ENCODE measurements around the gene TEPSIN. TPM values are rescaled to one million over a fixed set of nuclear protein-coding genes. Genes with fewer than 3 reads are reported as not detected.

Gene TEPSIN
- total RNA-seq, 4 donors from 2014 or later: 19.5 to 31.6 (median 23.5) TPM

DNA sequence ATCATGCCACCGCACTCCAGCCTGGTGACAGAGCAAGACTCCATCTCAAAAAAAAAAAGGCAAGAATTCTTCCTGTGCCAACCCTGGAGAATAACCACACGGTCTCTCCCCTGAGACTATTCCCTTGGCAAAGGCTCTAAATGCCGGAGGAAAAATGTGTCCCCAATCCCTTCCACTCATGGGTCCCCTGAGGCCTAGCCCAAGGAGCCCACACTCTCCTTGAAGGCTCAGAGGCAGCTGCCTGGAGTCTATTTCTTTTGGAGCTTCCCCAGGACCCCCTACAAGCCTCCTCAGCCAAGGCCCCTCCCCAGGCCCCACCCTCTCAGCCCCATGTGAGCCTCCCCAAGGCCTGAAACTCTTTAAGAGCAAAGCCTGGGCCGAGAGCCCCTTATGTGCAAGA, 32.7 kb downstream of the TEPSIN start:
- WGBS: 86% methylated on average over 4 of the region's 4 CpGs
- TF ChIP-seq, protein P1, sequence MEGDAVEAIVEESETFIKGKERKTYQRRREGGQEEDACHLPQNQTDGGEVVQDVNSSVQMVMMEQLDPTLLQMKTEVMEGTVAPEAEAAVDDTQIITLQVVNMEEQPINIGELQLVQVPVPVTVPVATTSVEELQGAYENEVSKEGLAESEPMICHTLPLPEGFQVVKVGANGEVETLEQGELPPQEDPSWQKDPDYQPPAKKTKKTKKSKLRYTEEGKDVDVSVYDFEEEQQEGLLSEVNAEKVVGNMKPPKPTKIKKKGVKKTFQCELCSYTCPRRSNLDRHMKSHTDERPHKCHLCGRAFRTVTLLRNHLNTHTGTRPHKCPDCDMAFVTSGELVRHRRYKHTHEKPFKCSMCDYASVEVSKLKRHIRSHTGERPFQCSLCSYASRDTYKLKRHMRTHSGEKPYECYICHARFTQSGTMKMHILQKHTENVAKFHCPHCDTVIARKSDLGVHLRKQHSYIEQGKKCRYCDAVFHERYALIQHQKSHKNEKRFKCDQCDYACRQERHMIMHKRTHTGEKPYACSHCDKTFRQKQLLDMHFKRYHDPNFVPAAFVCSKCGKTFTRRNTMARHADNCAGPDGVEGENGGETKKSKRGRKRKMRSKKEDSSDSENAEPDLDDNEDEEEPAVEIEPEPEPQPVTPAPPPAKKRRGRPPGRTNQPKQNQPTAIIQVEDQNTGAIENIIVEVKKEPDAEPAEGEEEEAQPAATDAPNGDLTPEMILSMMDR (IDR thresholded peaks at IDR 0.05): no peak
- TF ChIP-seq EP300 (IDR thresholded peaks at IDR 0.05) (no peak), POLR2A (IDR thresholded peaks at IDR 0.05; ENCODE audit: low read depth) (no peak), POLR2AphosphoS5 (IDR thresholded peaks at IDR 0.05) (no peak)
- H3K36me3 ChIP-seq: peaks cover 0 to 52% (median 32%) of the 10 kb centered on the region in 4 donors

GRCh38 chr17:81204578-81204977, 34.3 kb downstream of the TEPSIN start:
- intact Hi-C loops (cut with DNase I): no loop called here
- no peak for DNase-seq (ENCODE audit: extremely low spot score)
- no peak overlapping the region for H3K27ac ChIP-seq (replicated peaks in 1 of 4)
- H3K4me3 ChIP-seq: no peak overlapping the region
- 82% methylated on average over 10 of the region's 10 CpGs for WGBS
- no peaks in the 10 kb centered on the region for H3K9me3 ChIP-seq
- TF ChIP-seq, protein P1 (IDR thresholded peaks at IDR 0.05): no peak
- TF ChIP-seq POLR2AphosphoS5 (IDR thresholded peaks at IDR 0.05): no peak
- no peak for TF ChIP-seq EP300 (IDR thresholded peaks at IDR 0.05)
- TF ChIP-seq POLR2A (IDR thresholded peaks at IDR 0.05; ENCODE audit: low read depth): no peak
- peaks cover 0 to 60% (median 35%) of the 10 kb centered on the region in 4 donors for H3K36me3 ChIP-seq
- peaks cover 0 to 9% (median 6%) of the 10 kb centered on the region in 4 donors for H3K4me1 ChIP-seq
- H3K27me3 ChIP-seq: no peaks in the 10 kb centered on the region

More for the DNA sequence above, 32.7 kb downstream of the TEPSIN start:
- intact Hi-C loops (cut with DNase I): no loop called here
- no peak for DNase-seq (ENCODE audit: extremely low spot score)
- Histone ChIP-seq H3K27ac (replicated peaks in 1 of 4) (no peak overlapping the region), H3K27me3 (no peaks in the 10 kb centered on the region), H3K4me3 (no peak overlapping the region), H3K4me1 (peaks cover 0 to 5% (median under 1%) of the 10 kb centered on the region in 4 donors), H3K9me3 (no peaks in the 10 kb centered on the region)

DNA sequence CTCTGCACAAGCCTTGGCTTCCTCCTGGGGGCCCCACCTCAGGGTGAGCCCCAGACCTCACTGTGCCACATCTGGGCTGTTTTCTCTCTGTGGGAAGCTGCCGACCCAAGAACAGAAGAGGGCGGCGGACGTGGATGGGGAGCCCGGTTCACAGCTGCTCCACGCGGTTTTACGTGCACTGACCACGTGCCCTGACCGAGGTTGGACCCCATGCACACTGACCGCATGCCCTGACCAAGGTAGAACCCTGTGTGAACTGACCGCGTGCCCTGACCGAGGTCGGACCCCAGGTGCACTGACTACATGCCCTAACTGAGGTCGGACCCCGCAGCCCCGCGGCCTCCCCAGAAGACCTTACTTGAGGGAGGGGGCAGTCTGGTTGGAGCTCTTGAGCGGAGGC, 35.7 kb downstream of the TEPSIN start:
- TF ChIP-seq POLR2A (IDR thresholded peaks at IDR 0.05; ENCODE audit: low read depth) (no peak), EP300 (IDR thresholded peaks at IDR 0.05) (no peak), POLR2AphosphoS5 (IDR thresholded peaks at IDR 0.05) (no peak)
- TF ChIP-seq, protein P1 (IDR thresholded peaks at IDR 0.05): no peak
- WGBS: 94% methylated on average over 20 of the region's 20 CpGs
- intact Hi-C loops (cut with DNase I): no loop called here

GRCh38 chr17:81202318-81202717, 36.5 kb downstream of the TEPSIN start:
- Histone ChIP-seq H3K27ac (replicated peaks in 1 of 4) (no peak overlapping the region), H3K9me3 (no peaks in the 10 kb centered on the region), H3K4me1 (peaks cover 0 to 15% (median 7%) of the 10 kb centered on the region in 4 donors), H3K27me3 (no peaks in the 10 kb centered on the region), H3K36me3 (peaks cover 0 to 71% (median 45%) of the 10 kb centered on the region in 4 donors), H3K4me3 (no peak overlapping the region)
- intact Hi-C loops (cut with DNase I): no loop called here
- no peak for DNase-seq (ENCODE audit: extremely low spot score)
- TF ChIP-seq EP300 (IDR thresholded peaks at IDR 0.05): no peak
- no peak for TF ChIP-seq POLR2AphosphoS5 (IDR thresholded peaks at IDR 0.05)
- TF ChIP-seq POLR2A (IDR thresholded peaks at IDR 0.05; ENCODE audit: low read depth): no peak
- TF ChIP-seq, protein P1 (IDR thresholded peaks at IDR 0.05): no peak
- WGBS: 96% methylated on average over 4 of the region's 10 CpGs

More for the DNA sequence above, 35.7 kb downstream of the TEPSIN start:
- DNase-seq (ENCODE audit: extremely low spot score): no peak
- Histone ChIP-seq H3K9me3 (no peaks in the 10 kb centered on the region), H3K27me3 (no peaks in the 10 kb centered on the region), H3K4me3 (no peak overlapping the region), H3K36me3 (peaks cover 0 to 64% (median 39%) of the 10 kb centered on the region in 4 donors), H3K4me1 (peaks cover 0 to 15% (median 6%) of the 10 kb centered on the region in 4 donors), H3K27ac (replicated peaks in 1 of 4) (no peak overlapping the region)

Data from esophagus muscularis mucosa (tissue), 4 donors.